Endothelial cell of umbilical vein (primary cell): ENCODE data around the gene ITGB3. TPM values are rescaled to one million over a fixed set of nuclear protein-coding genes. Genes with fewer than 3 reads are reported as not detected.

Source experiments
- BruUV-seq: library from RNA; stranded (reverse); fragments of 400-500 nt; replicated peaks from 2 replicates; lab custom pipeline; 2021; lab: Mats Ljungman, UMichigan
- CTCF ChIA-PET: fragments of 300-600, 350-600 bp; sonication (Branson Sonifier 250); formaldehyde crosslinking; loops from one replicate; lab custom pipeline; 2021; ENCODE audit warnings: antibody characterized with exemption, inconsistent platforms; lab: Charles Lee
- POLR2A ChIA-PET: fragments of 300-600, 350-600 bp; sonication (Branson Sonifier 250); formaldehyde crosslinking; loops from one replicate; lab custom pipeline; 2021; ENCODE audit warnings: antibody characterized with exemption, inconsistent platforms; lab: Charles Lee
- DNase-seq: peaks from one replicate; pipeline ENCODE4 v3.0.0-alpha.2; 2011; ENCODE audit warnings: low read depth, low spot score
- FAIRE-seq: peaks from 2 replicates; lab custom pipeline; 2011; peaks lifted over from hg19 to GRCh38; lab: Jason Lieb, UNC
- H2AFZ ChIP-seq: 2 replicates; pipeline ENCODE4 v1.6.0; 2012; ENCODE audit warnings: low read depth, low read length, control low read depth, inconsistent platforms
- H3K27ac ChIP-seq: 2 replicates; pipeline ENCODE4 v1.5.1; 2011; ENCODE audit warnings: low read depth, mild to moderate bottlenecking, control low read depth, low read length, moderate library complexity; ENCODE audit not compliant: insufficient read depth
- H3K27me3 ChIP-seq, 2 experiments: 2 replicates each; pipeline versions ENCODE4 v1.6.0 to v1.6.1; 2011; ENCODE audit warnings: low read length in 2 of 2, mixed read lengths in 1 of 2; ENCODE audit not compliant: control insufficient read depth in 2 of 2, insufficient read depth in 2 of 2
- H3K36me3 ChIP-seq, 2 experiments: 2 replicates in 1 of 2; 3 replicates in 1 of 2; pipeline ENCODE4 v1.5.1; 2011; ENCODE audit warnings: low read length in 2 of 2, mild to moderate bottlenecking in 1 of 2, moderate library complexity in 1 of 2; ENCODE audit not compliant: control insufficient read depth in 2 of 2, insufficient read depth in 2 of 2; ENCODE audit errors: extremely low read depth in 1 of 2
- H3K4me1 ChIP-seq: 3 replicates; pipeline ENCODE4 v1.5.1; 2011; ENCODE audit warnings: mild to moderate bottlenecking, low read length; ENCODE audit not compliant: control insufficient read depth, insufficient read depth; ENCODE audit errors: extremely low read depth
- H3K4me2 ChIP-seq: 2 replicates; pipeline ENCODE4 v1.6.1; 2011; ENCODE audit warnings: low read length, control low read depth, mixed read lengths; ENCODE audit not compliant: insufficient read depth
- H3K4me3 ChIP-seq, 3 experiments: fragments of 200-600 bp in 1 of 3; sonication (generic), shearing (Covaris generic) in 1 of 3; replicated peaks in 1 of 3; 2 replicates each; pipeline ENCODE4 v1.5.1; 2011 to 2016; ENCODE audit warnings: control low read depth in 3 of 3, low read length in 3 of 3, mild to moderate bottlenecking in 2 of 3, inconsistent platforms in 1 of 3, low read depth in 1 of 3, moderate library complexity in 1 of 3; ENCODE audit not compliant: insufficient read depth in 1 of 3
- H3K79me2 ChIP-seq: 2 replicates; pipeline ENCODE4 v1.6.0; 2012; ENCODE audit warnings: low read length, inconsistent platforms; ENCODE audit not compliant: control insufficient read depth, insufficient read depth
- H3K9ac ChIP-seq: replicated peaks from 2 replicates; pipeline ENCODE3; 2011; ENCODE audit warnings: low read length, control low read depth; ENCODE audit not compliant: insufficient read depth; ENCODE audit errors: extremely low read depth
- H3K9me1 ChIP-seq: replicated peaks from 3 replicates; pipeline ENCODE4 v1.6.0; 2011; ENCODE audit warnings: mild to moderate bottlenecking, low read length; ENCODE audit not compliant: control insufficient read depth, insufficient read depth; ENCODE audit errors: extremely low read depth
- H3K9me3 ChIP-seq: replicated peaks from 2 replicates; pipeline ENCODE4 v1.5.1; 2012; ENCODE audit warnings: low read length, inconsistent platforms; ENCODE audit not compliant: control insufficient read depth, insufficient read depth
- H4K20me1 ChIP-seq: replicated peaks from 2 replicates; pipeline ENCODE3; 2011; ENCODE audit warnings: mild to moderate bottlenecking, low read length; ENCODE audit not compliant: control insufficient read depth, insufficient read depth; ENCODE audit errors: extremely low read depth
- FOS ChIP-seq: IDR thresholded peaks from 2 replicates; pipeline ENCODE4 v1.6.1; 2011; ENCODE audit warnings: mild to moderate bottlenecking, low read length, moderate library complexity, borderline replicate concordance; ENCODE audit not compliant: insufficient read depth
- POLR2AphosphoS5 ChIP-seq: IDR thresholded peaks from 2 replicates; pipeline ENCODE4 v1.6.1; 2012; ENCODE audit warnings: low read depth, mild to moderate bottlenecking, control low read depth, low read length, moderate library complexity; ENCODE audit not compliant: insufficient read depth
- dilution Hi-C: fragments of 300-500 bp; cut with MboI; formaldehyde crosslinking; loops from one replicate; pipeline ENCODE4 v1.15.0; 2019; ENCODE audit warnings: low sequenced_read_pairs; ENCODE audit not compliant: extremely low pct_ligation_motif_present
- intact Hi-C: fragments of 100-400 bp; cut with micrococcal nuclease; formaldehyde crosslinking; loops from one replicate; pipeline ENCODE4 v1.10.0; 2022
- polyA plus RNA-seq, 4 experiments: library from polyadenylated mRNA; depleted of rRNA in 3 of 4; stranded (reverse) in 3 of 4; unstranded in 1 of 4; fragments of >200 nt; gene quantifications; 2 replicates each; pipeline versions ENCODE4 v1.2.1 to v1.2.3, GENCODE V29; 2011 to 2012; ENCODE audit warnings: missing spikeins in 1 of 4
- total RNA-seq: library from RNA; stranded (reverse); gene quantifications from 2 replicates; pipeline ENCODE4 v1.2.3, GENCODE V29; 2021
- TF ChIP-seq, protein P1 (sequence below), 2 donors: IDR thresholded peaks; 1 replicate in 1 of 2; 2 replicates in 1 of 2; pipeline ENCODE4 v1.5.1; 2011; ENCODE audit warnings: low read length in 2 of 2, mild to moderate bottlenecking in 2 of 2, moderate library complexity in 2 of 2, control low read depth in 1 of 2, inconsistent platforms in 1 of 2, low read depth in 1 of 2; ENCODE audit not compliant: insufficient read depth in 1 of 2; ENCODE audit errors: extremely low read depth in 1 of 2

ITGB3 gene
- total and polyA plus RNA-seq, 2 donors (not counting 3 experiments of a cell fraction or from before 2014, with no cell fraction given), result 55.8 to 60.0 TPM

DNA sequence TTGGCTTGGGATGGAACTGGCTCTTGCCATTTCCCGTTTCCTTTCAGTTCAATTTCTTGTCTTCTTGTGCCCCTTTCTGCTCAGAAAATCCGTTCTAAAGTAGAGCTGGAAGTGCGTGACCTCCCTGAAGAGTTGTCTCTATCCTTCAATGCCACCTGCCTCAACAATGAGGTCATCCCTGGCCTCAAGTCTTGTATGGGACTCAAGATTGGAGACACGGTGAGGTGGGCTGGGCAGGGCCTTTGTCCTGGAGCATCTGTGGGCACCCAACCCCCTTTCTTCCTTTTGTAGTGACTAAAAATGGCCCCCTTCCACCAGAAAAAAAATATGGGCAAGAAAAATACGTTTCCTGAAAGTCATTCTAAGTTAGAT lies 37.2 kb downstream of the ITGB3 start:
- BruUV-seq, result no TSS peak
- H3K9me1 ChIP-seq, result no peaks in the 10 kb centered on the region
- POLR2A ChIA-PET, result no interaction called here
- no peak overlapping the region for H3K9ac ChIP-seq
- H3K79me2 ChIP-seq, result no peaks in the 10 kb centered on the region
- no peaks in the 10 kb centered on the region for H3K9me3 ChIP-seq
- DNase-seq (no peak), FAIRE-seq (no peak)
- H3K27ac ChIP-seq, result no peak overlapping the region
- H2AFZ ChIP-seq, result no peak overlapping the region
- H3K27me3 ChIP-seq, result no peaks in the 10 kb centered on the region
- H3K4me3 ChIP-seq, result no peak overlapping the region
- H4K20me1 ChIP-seq, result no peaks in the 10 kb centered on the region
- H3K4me1 ChIP-seq, result peaks cover 15% of the 10 kb centered on the region
- dilution Hi-C loops (no loop called here), intact Hi-C loops (no loop called here)
- CTCF ChIA-PET, result interaction anchor here (1.1 to 1.6 kb wide), 2 partner anchors 9 to 24 kb away, joined by 4 read pairs; no protein-coding TSS in a partner anchor
- H3K36me3 ChIP-seq, result peaks cover 0 to 41% of the 10 kb centered on the region in 2 experiments
- H3K4me2 ChIP-seq, result no peak overlapping the region
- no peak for TF ChIP-seq FOS

DNA sequence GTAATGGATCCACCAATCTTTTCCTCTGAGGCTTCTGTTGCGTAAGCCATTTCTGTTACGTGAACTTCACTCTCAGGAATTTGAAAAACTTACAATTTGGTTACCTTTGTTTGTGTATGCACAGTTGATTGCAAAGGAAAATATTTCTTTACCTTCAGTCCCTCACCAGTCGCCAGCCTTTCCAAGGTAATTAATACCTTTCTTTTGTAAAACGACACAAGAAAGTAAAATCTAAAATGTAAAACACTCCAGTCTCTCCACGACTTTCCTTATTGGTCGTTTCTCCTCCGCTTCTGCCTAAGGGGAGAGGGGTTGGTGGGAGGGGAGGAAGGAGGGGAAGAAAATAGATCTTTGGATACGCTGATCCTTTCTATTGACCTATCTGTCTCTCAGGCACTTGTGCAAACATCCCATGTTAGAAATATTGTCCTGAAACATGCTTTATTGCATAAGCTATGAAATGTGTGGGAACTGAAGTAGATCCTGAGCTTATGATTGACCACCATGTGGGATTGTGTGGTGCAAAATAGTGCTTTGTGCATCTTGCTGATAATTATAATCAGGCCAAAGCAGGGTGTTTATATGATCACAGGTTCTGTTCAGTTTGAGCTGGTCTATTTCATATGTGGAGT lies 37.7 kb downstream of the ITGB3 start:
- ChIA-PET CTCF (interaction anchor here (1.1 to 1.6 kb wide), 2 partner anchors 9 to 24 kb away, joined by 4 read pairs; no protein-coding TSS in a partner anchor), POLR2A (no interaction called here)
- Histone ChIP-seq H3K79me2 (no peaks in the 10 kb centered on the region), H3K36me3 (peaks cover 0 to 36% of the 10 kb centered on the region in 2 experiments), H4K20me1 (no peaks in the 10 kb centered on the region), H3K4me2 (no peak overlapping the region), H3K27ac (no peak overlapping the region), H3K9ac (no peak overlapping the region), H3K9me1 (no peaks in the 10 kb centered on the region), H3K27me3 (no peaks in the 10 kb centered on the region), H3K4me3 (no peak overlapping the region), H3K4me1 (peaks cover 15% of the 10 kb centered on the region), H2AFZ (no peak overlapping the region), H3K9me3 (no peaks in the 10 kb centered on the region)
- TF ChIP-seq, protein P1, sequence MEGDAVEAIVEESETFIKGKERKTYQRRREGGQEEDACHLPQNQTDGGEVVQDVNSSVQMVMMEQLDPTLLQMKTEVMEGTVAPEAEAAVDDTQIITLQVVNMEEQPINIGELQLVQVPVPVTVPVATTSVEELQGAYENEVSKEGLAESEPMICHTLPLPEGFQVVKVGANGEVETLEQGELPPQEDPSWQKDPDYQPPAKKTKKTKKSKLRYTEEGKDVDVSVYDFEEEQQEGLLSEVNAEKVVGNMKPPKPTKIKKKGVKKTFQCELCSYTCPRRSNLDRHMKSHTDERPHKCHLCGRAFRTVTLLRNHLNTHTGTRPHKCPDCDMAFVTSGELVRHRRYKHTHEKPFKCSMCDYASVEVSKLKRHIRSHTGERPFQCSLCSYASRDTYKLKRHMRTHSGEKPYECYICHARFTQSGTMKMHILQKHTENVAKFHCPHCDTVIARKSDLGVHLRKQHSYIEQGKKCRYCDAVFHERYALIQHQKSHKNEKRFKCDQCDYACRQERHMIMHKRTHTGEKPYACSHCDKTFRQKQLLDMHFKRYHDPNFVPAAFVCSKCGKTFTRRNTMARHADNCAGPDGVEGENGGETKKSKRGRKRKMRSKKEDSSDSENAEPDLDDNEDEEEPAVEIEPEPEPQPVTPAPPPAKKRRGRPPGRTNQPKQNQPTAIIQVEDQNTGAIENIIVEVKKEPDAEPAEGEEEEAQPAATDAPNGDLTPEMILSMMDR (IDR thresholded peaks at IDR 0.05; ENCODE audit: extremely low read depth in 1 of 2, insufficient read depth in 1 of 2, low read depth in 1 of 2, low read length in 2 of 2), result no peak
- TF ChIP-seq POLR2AphosphoS5, result no peak
- FAIRE-seq, result no peak
- dilution Hi-C loops (no loop called here), intact Hi-C loops (no loop called here)
- no TSS peak for BruUV-seq
- no peak for DNase-seq
